ENCODE data around the gene MOV10L1.

MOV10L1 gene

GRCh38 chr22:50189184-50189848 lies 99.5 kb downstream of the MOV10L1 start:
- Histone ChIP-seq H3K9ac (ENCODE audit: low read length) (peak overlapping the region; percentile 77), H3K79me2 (ENCODE audit: insufficient read depth, low read length) (peaks cover 5% of the 10 kb centered on the region; the same call in 1 of the 2 replicates), H3K4me2 (ENCODE audit: low read length) (peak overlapping the region; percentile 77), H4K20me1 (ENCODE audit: insufficient read depth, low read length) (no peaks in the 10 kb centered on the region), H3K27ac (ENCODE audit: low read depth, low read length, poor library complexity, severe bottlenecking) (peak overlapping the region; percentile 100), H3K9me2 (ENCODE audit: low read depth, low read length) (no peaks in the 10 kb centered on the region), H3K27me3 (ENCODE audit: insufficient read depth, low read length) (no peaks in the 10 kb centered on the region), H3K4me1 (ENCODE audit: insufficient read depth, low read length, severe bottlenecking) (peaks cover 88% of the 10 kb centered on the region), H3F3A (ENCODE audit: insufficient read depth, low read length) (peaks cover 23% of the 10 kb centered on the region; the same call in 1 of the 2 replicates), H2AFZ (ENCODE audit: low read length) (no peak overlapping the region), H3K4me3 (ENCODE audit: low read depth, low read length, poor library complexity, severe bottlenecking) (peak overlapping the region; percentile 97), H3K9me3 (ENCODE audit: low read length) (no peaks in the 10 kb centered on the region), H3K36me3 (ENCODE audit: insufficient read depth, low read length) (peaks cover 34% of the 10 kb centered on the region; the same call in 1 of the 2 replicates)
- TF ChIP-seq, protein P1, sequence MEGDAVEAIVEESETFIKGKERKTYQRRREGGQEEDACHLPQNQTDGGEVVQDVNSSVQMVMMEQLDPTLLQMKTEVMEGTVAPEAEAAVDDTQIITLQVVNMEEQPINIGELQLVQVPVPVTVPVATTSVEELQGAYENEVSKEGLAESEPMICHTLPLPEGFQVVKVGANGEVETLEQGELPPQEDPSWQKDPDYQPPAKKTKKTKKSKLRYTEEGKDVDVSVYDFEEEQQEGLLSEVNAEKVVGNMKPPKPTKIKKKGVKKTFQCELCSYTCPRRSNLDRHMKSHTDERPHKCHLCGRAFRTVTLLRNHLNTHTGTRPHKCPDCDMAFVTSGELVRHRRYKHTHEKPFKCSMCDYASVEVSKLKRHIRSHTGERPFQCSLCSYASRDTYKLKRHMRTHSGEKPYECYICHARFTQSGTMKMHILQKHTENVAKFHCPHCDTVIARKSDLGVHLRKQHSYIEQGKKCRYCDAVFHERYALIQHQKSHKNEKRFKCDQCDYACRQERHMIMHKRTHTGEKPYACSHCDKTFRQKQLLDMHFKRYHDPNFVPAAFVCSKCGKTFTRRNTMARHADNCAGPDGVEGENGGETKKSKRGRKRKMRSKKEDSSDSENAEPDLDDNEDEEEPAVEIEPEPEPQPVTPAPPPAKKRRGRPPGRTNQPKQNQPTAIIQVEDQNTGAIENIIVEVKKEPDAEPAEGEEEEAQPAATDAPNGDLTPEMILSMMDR (IDR thresholded peaks at IDR 0.05; ENCODE audit: low read length): no peak
- TF ChIP-seq EZH2 (IDR thresholded peaks at IDR 0.05; ENCODE audit: borderline replicate concordance, low read length): no peak

DNA sequence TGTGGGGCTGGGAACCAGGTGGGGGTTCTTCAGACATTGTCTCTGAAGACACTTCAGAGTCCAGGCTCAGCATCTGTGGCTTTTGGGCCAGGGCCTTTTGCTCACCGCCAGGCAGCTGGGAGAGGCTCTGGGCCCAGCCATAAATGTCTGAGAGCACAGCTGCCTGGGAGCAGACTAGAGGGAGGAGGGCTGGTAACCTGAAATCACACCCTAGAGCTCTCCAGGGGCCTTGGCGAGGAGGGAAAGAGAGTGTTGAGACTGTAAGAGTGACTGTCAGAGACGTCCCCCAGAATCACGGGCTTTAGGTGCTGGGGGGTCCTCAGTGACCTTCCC lies 100.0 kb downstream of the MOV10L1 start:
- Histone ChIP-seq H3K4me2 (ENCODE audit: low read length) (peak overlapping the region; percentile 77), H3K9ac (ENCODE audit: low read length) (peak overlapping the region; percentile 77; the same call in 1 of the 2 replicates), H3F3A (ENCODE audit: insufficient read depth, low read length) (peaks cover 23% of the 10 kb centered on the region; the same call in 1 of the 2 replicates), H4K20me1 (ENCODE audit: insufficient read depth, low read length) (no peaks in the 10 kb centered on the region), H3K9me2 (ENCODE audit: low read depth, low read length) (no peaks in the 10 kb centered on the region), H3K27me3 (ENCODE audit: insufficient read depth, low read length) (no peaks in the 10 kb centered on the region), H3K4me3 (ENCODE audit: low read depth, low read length, poor library complexity, severe bottlenecking) (peak overlapping the region; percentile 97), H2AFZ (ENCODE audit: low read length) (no peak overlapping the region), H3K27ac (ENCODE audit: low read depth, low read length, poor library complexity, severe bottlenecking) (peak overlapping the region; percentile 100), H3K4me1 (ENCODE audit: insufficient read depth, low read length, severe bottlenecking) (peaks cover 88% of the 10 kb centered on the region), H3K79me2 (ENCODE audit: insufficient read depth, low read length) (peaks cover 5% of the 10 kb centered on the region; the same call in 1 of the 2 replicates), H3K9me3 (ENCODE audit: low read length) (no peaks in the 10 kb centered on the region), H3K36me3 (ENCODE audit: insufficient read depth, low read length) (peaks cover 39% of the 10 kb centered on the region; the same call in 1 of the 2 replicates)
- no peak for TF ChIP-seq EZH2 (IDR thresholded peaks at IDR 0.05; ENCODE audit: borderline replicate concordance, low read length)
- TF ChIP-seq, protein P1 (IDR thresholded peaks at IDR 0.05; ENCODE audit: low read length): no peak

- H3K27ac ChIP-seq (ENCODE audit: low read depth, low read length, poor library complexity, severe bottlenecking): peak overlapping the region; percentile 100
- H3K4me2 ChIP-seq (ENCODE audit: low read length): peak overlapping the region; percentile 77
- TF ChIP-seq, protein P1 (IDR thresholded peaks at IDR 0.05; ENCODE audit: low read length): peak; percentile 56
- TF ChIP-seq EZH2 (IDR thresholded peaks at IDR 0.05; ENCODE audit: borderline replicate concordance, low read length): no peak
- H3K27me3 ChIP-seq (ENCODE audit: insufficient read depth, low read length): no peaks in the 10 kb centered on the region
- no peaks in the 10 kb centered on the region for H4K20me1 ChIP-seq (ENCODE audit: insufficient read depth, low read length)
- peak overlapping the region; percentile 77 for H3K9ac ChIP-seq (ENCODE audit: low read length)
- H3K36me3 ChIP-seq (ENCODE audit: insufficient read depth, low read length): peaks cover 44% of the 10 kb centered on the region; the same call in 1 of the 2 replicates
- peaks cover 88% of the 10 kb centered on the region for H3K4me1 ChIP-seq (ENCODE audit: insufficient read depth, low read length, severe bottlenecking)
- H3K4me3 ChIP-seq (ENCODE audit: low read depth, low read length, poor library complexity, severe bottlenecking): peak overlapping the region; percentile 97
- H2AFZ ChIP-seq (ENCODE audit: low read length): no peak overlapping the region
- H3K9me3 ChIP-seq (ENCODE audit: low read length): no peaks in the 10 kb centered on the region
- H3F3A ChIP-seq (ENCODE audit: insufficient read depth, low read length): peaks cover 23% of the 10 kb centered on the region; the same call in 1 of the 2 replicates
- no peaks in the 10 kb centered on the region for H3K9me2 ChIP-seq (ENCODE audit: low read depth, low read length)
- H3K79me2 ChIP-seq (ENCODE audit: insufficient read depth, low read length): peaks cover 5% of the 10 kb centered on the region; the same call in 1 of the 2 replicates
These were observed 100.6 kb downstream of the MOV10L1 start for GRCh38 chr22:50190182-50190940.
